Raji (cell line): ENCODE results near the gene TAOK1.

Experiments
- POLR2A ChIP-seq: IDR thresholded peaks from 2 replicates; pipeline ENCODE4 v1.6.1; 2011; ENCODE audit warnings: low read depth, low read length, control low read depth; ENCODE audit not compliant: insufficient read depth

Gene TAOK1

DNA sequence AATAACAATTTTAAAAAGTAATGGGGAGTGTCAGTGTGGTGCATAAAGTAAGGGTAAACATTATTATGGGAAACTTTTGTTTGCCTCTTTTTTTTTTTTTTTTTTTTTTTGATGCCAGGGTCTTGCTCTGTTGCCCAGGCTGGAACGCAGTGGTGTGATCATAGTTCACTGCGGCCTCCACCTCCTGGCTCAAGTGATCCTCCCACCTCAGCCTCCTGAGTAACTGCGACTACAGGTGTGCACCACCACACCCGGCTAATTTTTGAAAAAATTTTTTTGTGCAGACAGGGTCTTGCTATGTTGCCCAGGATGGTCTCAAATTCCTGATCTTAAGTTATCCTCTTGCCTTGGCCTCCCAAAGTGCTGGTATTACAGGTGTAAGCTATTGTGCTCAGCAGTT, 10.7 kb downstream of the TAOK1 start:
- no peak for TF ChIP-seq POLR2A

DNA sequence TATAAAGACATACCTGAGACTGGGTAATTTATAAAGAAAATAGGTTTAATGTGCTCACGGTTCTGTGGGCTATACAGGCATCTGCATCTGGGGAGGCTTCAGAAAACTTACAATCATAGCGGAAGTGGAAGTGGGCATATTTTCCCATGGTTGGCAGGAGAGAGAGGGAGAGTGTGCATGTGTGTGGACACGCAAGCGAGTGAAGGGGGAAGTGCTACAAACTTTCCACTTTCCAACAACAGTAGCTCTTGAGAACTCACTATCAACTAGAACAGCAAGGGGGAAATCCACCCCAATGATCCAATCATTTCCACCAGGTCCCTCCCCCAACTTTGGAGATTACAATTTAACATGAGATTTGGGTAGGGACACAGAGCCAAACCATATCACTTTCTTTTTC, 11.1 kb downstream of the TAOK1 start:
- TF ChIP-seq POLR2A, result no peak

DNA sequence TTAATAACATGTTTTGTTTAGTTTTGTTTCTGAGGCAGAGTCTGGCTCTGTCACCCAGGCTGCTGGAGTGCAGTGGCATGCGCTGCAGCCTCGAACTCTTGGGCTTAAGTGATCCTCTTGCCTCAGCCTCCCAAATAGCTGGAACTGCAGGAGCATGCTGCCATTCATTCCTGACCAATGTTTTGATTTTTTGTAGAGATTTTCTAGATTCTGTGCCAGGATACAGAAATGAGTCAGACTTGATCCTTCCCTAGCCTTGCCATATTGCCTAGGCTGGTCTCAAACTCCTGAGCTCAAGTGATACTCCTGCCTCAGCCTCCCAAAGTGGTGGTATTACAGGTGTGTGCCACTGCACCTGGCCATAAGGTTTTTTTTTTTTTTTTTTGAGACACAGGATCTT, 17.7 kb downstream of the TAOK1 start:
- TF ChIP-seq POLR2A, result no peak

DNA sequence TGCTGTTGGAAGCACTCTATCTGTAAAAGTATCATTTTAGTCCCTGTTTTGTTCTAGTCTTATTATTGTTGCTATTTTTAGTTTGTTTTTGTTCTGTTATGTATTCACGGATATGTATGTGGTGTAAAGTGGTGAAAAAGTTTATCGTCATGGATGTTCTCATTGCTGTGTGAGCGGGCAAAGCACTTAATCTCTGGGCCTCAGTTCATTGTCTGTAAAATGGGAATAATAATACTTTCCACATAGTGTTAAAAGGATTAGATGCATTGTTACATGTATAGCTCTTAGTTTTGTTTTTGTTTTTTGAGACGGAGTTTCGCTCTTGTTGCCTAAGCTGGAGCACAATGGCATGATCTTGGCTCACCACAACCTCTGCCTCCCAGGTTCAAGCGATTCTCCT, 19.8 kb downstream of the TAOK1 start:
- TF ChIP-seq POLR2A, result no peak

DNA sequence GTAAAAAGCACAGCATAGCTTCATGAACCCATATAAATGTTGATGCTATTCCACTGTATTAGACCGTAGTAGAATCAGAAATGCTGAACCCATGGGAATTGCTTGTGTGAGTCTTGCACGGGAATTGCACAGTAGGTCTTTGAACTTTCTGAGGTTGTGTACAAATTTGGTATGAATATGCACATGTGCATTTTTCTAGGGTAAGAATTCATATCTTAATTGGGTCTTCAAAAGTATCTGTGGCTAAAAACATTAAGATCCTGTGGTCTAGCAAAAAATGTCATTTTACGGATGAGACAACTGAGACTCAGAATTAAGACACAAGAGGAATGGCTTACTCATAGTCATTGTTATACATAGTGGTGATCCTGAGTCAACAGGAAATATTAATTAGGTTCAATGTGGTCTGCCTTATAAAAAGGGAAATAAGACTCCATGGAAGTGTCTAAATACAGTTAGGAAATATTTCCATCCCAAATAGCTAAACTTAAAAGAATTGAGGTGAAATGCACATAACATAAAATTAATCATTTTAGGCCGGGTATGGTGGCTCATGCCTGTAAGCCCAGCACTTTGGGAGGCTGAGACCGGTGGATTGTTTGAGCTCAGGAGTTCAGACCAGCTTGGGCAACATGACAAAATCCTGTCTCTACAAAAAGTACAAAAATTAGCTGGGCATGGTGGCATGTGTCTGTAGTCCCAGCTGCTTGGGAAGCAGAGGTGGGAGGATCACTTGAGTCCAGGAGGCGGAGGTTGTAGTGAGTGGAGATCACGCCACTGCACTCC, 22.8 kb downstream of the TAOK1 start:
- TF ChIP-seq POLR2A, result no peak

DNA sequence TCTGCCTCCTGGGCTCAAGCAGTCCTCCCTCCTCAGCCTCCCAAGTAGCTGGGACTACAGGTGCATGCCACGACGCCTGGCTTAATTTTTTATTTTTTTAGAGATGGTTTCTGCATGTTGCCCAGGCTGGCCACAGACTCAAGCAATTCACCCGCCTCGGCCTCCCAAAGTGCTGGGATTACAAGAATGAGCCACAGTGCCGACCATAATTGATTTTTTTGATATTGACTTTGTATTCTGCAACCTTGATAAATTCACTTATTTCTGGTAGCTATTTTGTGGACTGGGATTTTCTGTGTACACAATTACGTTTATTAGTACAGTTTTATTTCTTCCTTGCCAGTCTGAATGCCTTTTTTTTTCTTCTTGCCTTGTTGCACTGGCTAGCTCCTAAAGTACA, 30.0 kb downstream of the TAOK1 start:
- TF ChIP-seq POLR2A, result no peak

DNA sequence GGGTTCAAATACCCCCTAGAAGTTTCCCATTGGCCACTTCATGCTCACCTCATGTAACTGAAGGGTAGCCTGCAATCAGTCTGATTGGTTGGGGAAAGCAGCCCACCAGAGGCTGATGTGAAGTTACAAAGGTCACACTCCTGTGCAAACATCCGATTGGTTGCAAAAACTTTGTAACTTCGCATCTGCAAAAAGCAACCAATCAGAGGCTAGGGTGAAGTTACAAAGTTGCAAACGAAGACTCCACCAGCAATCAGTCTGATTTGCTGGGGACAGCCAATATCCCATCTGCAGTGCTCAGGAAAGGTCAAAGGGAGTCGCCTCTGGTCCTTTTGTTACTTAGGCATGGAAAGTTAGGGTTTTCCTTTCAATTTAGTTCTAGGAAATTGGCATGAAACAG, 40.1 kb downstream of the TAOK1 start:
- no peak for TF ChIP-seq POLR2A

DNA sequence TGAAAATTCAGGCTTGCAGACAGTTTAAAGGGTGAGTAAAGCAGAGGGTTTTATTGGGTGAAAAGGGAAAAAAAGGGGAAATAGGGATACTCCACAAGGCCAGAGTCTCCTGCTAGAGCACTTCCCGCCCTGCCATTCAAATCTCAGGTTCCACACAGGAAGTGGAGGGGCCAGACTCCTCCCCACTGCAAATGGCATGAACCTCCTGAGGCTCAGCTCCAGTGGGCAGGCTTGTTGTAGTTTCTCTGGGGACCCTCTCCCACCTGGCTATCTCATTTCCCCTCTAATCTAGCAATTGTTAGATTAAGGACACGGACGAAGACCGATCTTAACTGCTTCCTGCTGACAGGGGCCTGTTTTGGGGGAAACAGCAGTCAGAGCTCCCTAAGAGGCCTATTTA, 43.4 kb downstream of the TAOK1 start:
- TF ChIP-seq POLR2A, result no peak

DNA sequence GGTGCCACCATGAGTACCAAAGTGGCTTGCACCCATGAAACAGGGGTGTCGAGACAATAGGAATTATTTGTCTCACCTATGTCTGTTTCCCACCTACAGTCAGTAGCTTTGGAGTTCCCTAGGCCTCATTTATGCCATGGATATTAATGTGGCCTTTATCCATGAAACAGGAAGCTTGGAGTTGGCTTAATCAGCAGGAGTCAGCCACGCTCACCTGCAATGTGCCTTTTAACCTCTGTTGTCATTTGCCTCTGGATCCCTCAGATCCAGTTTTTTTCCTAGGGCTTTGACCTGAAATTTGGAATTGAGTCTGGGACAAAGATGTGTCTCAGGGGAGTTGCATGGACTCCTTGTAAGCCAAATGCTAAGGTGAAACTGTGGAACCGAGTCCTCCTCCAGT, 44.4 kb downstream of the TAOK1 start:
- TF ChIP-seq POLR2A, result no peak

DNA sequence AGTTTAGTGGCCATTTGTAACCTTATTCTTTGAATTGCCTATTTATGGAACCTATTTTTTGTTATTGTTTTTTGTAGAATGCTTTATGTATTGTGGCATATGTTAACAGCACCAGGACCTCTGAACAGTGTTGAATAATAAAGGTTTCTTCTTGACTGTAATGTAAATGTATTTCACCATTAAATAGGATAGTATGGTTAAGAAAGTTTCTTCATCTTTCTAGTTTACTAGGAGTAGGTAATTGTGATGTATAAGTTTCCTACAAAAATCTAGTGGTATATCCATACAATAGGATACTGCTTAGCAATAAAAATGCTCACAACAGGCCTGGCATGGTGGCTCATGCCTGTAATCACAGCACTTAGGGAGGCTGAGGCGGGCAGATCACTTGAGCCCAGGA, 52.3 kb downstream of the TAOK1 start:
- TF ChIP-seq POLR2A, result no peak

DNA sequence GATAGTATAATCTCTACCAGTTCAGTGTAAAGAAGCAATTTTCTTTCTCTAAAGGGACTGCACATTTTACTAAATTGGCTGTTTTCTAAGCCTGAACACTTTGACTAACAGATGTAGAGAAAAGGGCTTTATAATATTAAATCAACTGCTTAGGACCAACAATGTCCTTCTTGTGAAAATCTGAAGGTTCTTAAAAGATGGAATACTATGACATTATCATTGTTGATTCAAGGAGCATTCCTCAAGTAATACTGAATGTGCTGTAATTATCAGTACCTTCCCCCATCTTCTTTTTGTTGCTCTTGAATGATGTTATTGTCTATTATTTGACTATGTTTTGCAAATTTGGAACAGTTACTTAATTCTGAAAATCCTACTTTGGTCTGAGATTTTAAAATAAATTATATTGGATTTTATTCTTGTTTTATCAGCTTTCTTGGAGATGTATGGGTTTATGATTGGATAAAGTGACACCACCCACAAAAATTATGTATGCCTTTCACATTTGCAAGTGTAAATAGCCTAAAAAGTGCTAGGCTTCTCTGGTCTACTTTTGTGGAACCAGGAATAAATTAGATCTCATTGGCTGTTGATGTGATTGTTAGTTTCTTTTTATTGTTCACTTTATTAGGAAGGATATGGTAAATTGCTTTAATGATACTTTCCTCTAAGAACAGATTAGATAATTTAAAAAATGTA, 53.0 kb downstream of the TAOK1 start:
- TF ChIP-seq POLR2A, result no peak

DNA sequence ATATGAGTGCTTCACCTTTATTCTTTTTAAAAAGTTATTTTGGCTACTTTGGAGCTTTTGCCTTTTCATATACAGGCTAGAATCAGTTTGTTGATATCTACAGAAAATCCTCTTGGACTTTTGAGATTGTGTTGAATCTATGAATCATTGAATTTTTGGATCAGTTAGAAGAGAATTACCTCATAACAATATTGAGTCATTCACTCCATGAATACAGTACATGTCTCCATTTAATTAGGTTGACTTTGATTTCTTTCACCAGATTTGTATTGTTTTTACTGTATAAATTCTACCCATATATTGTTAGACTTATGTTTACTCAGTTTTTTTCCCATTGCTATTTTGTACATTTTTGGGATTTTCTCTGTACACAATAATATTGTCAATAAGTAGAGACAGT, 54.4 kb downstream of the TAOK1 start:
- TF ChIP-seq POLR2A, result no peak

DNA sequence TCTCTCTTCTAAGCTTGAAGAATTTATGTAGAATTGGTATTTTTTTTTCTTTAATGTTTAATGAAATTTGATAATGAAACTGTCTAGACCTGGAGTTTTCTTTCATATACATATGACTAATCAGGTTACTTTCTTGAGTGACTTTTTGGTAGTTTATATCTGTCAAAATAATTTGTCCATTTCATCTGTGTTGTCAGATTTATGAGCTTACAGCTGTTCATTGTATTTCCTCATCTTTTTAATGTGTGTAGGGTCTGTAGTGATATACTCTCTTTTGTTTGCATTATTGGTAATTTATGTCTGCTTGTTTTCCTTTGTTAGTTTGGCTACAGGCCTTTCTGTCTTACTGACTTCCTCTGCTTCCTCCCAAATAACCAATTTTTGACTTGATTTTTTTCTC, 55.7 kb downstream of the TAOK1 start:
- no peak for TF ChIP-seq POLR2A

DNA sequence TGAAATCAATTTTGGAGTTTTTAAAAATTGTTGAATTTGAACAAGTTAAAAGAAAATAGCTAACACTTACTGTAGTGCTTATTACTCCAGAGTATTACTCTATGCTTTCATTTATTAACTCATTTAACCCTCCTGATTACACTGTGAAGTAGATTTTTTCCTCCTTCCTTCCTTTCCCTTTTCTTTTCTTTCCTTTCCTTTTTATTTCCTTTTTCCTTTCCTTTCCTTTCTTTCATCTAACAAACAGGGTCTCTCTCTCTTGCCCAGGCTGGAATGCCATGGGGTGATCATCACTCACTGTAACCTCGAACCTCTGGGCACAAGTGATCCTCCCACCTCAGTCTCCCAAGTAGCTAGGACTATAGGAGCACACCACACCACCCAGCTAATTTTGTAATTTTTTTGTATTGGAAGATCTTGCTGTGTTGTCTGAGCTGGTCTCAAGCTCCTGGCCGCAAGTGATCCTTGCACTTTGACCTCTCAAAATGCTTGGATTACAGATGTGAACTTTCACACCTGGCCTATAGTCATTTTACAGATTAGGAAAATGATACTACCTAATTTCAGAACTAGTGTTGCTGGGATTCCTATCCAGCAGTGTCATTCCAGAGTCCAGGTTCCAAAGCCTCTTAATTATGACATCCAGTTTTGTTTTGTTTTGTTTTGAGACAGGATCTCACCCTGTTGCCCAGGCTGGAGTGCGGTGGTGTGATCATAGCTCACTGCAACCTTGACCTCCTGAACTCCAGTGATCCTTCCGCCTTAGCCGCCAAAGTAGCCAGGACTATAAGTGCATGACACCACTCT, 59.9 kb downstream of the TAOK1 start:
- no peak for TF ChIP-seq POLR2A

DNA sequence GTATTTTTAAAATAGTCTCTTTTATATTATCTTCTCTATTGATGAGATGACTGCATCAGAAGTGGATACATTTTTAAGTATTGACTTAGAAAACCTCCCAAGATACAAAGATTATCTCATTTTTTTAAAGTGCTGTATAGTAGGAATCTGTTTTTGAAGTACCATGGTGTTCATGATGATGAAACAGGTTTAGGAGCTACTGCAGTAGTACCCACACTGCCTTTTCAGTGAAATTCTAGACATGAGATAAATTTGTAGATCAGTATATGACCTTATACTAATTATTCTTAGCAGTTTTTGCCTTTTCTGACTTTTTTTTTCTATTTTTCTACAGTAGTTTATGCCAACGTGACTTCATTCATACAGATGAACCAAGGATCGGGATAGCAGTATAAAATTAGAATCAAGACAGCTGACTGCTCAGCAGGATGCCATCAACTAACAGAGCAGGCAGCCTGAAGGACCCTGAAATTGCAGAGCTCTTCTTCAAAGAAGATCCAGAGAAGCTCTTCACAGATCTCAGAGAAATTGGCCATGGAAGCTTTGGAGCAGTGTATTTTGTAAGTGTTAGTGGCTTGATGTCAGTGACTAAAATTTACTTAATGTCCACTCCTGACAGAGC, 61.1 kb downstream of the TAOK1 start:
- no peak for TF ChIP-seq POLR2A
